Tracheal epithelial cell (primary cell): Measurements from ENCODE around the gene SYT8. TPM values are rescaled to one million over a fixed set of nuclear protein-coding genes. Genes with fewer than 3 reads are reported as not detected.

ENCODE experiments used
- total RNA-seq: library from RNA; depleted of rRNA; stranded (reverse); fragments of >200 nt; gene quantifications from 2 replicates; pipeline ENCODE4 v1.2.1, GENCODE V29; 2014

SYT8 gene
- total RNA-seq: 1.9 and 2.8 TPM in 2 replicates

GRCh38 chr11:1834779-1835670, at the start of gene SYT8:
TSS of gene SYT8 (plus strand) at chr11:1834990. CDS start at chr11:1835106, 116 bp downstream.

GRCh38 chr11:1838426-1839144, 3.8 kb downstream of the SYT8 start, which contains the start of gene TNNI2:
TSS of gene TNNI2 (plus strand) at chr11:1838981. CDS start at chr11:1839697, 716 bp downstream.

GRCh38 chr11:1852877-1853276, 18.1 kb downstream of the SYT8 start, which contains the start of gene LSP1:
TSS of gene LSP1 (plus strand) at chr11:1853084. CDS start at chr11:1853145, 61 bp downstream.

Other genes starting within 250 kb of the SYT8 start
- gene KRTAP5-1, start 249.7 kb upstream of the SYT8 start, total RNA-seq: not detected in 2 replicates
- gene KRTAP5-2, start 236.7 kb upstream of the SYT8 start, total RNA-seq: not detected in 2 replicates
- not detected in 2 replicates for gene KRTAP5-3, start 226.5 kb upstream of the SYT8 start, total RNA-seq
- not detected in 2 replicates for gene KRTAP5-4, start 212.9 kb upstream of the SYT8 start, total RNA-seq
- gene KRTAP5-5, start 205.2 kb upstream of the SYT8 start, total RNA-seq: not detected in 2 replicates
- gene KRTAP5-6, start 137.8 kb upstream of the SYT8 start, total RNA-seq: not detected in 2 replicates
- 1.2 and 1.9 TPM in 2 replicates for gene IFITM10, start 84.4 kb upstream of the SYT8 start, total RNA-seq
- 288 and 574 TPM in 2 replicates for gene CTSD, start 71.1 kb upstream of the SYT8 start, total RNA-seq
- gene TNNI2, start 4.0 kb downstream of the SYT8 start, total RNA-seq: not detected in 2 replicates
- not detected in 2 replicates for gene LSP1, start 18.1 kb downstream of the SYT8 start, total RNA-seq
- gene PRR33, start 56.9 kb downstream of the SYT8 start, total RNA-seq: not detected in 2 replicates
- gene TNNT3, start 84.7 kb downstream of the SYT8 start, total RNA-seq: 0.96 TPM in 1 of 2 replicates, not detected in the other
- gene MRPL23, start 112.3 kb downstream of the SYT8 start, total RNA-seq: 111 and 162 TPM in 2 replicates
- 6.6 and 14.2 TPM in 2 replicates for gene H19, start 162.9 kb downstream of the SYT8 start, total RNA-seq